Osteocyte (in vitro differentiated cells): ENCODE data around the gene CYB561D2. TPM values are rescaled to one million over a fixed set of nuclear protein-coding genes. Genes with fewer than 3 reads are reported as not detected.

ENCODE experiments used
- DNase-seq: peaks from one replicate; pipeline ENCODE4 v3.0.0; 2021; ENCODE audit warnings: mixed read lengths; ENCODE audit not compliant: unreplicated experiment; ENCODE audit errors: extremely low spot score
- H3K27ac Mint-ChIP-seq: one replicate; pipeline ENCODE4 v1.8.0; 2021; ENCODE audit warnings: mild to moderate bottlenecking, mixed read lengths; ENCODE audit not compliant: unreplicated experiment
- H3K27me3 Mint-ChIP-seq: one replicate; pipeline ENCODE4 v1.8.0; 2021; ENCODE audit warnings: mixed read lengths; ENCODE audit not compliant: unreplicated experiment
- H3K36me3 Mint-ChIP-seq: one replicate; pipeline ENCODE4 v1.8.0; 2021; ENCODE audit warnings: mixed read lengths; ENCODE audit not compliant: unreplicated experiment
- H3K4me1 Mint-ChIP-seq: one replicate; pipeline ENCODE4 v1.8.0; 2021; ENCODE audit warnings: mixed read lengths; ENCODE audit not compliant: unreplicated experiment
- H3K4me3 Mint-ChIP-seq: one replicate; pipeline ENCODE4 v1.8.0; 2021; ENCODE audit warnings: mild to moderate bottlenecking, moderate library complexity, mixed read lengths; ENCODE audit not compliant: unreplicated experiment
- H3K9me3 Mint-ChIP-seq: one replicate; pipeline ENCODE4 v1.8.0; 2021; ENCODE audit warnings: mixed read lengths; ENCODE audit not compliant: unreplicated experiment
- CTCF ChIP-seq: fragments of 200-600 bp; sonication (generic); IDR thresholded peaks from 2 replicates; pipeline ENCODE4 v1.5.0; 2021; ENCODE audit warnings: antibody characterized with exemption, mild to moderate bottlenecking, moderate library complexity
- total RNA-seq: library from RNA; stranded (reverse); gene quantifications from 2 replicates; pipeline ENCODE4 v1.2.1, GENCODE V29; 2021

The CYB561D2 gene
- total RNA-seq, 1 donor from 2014 or later: 17.2 TPM

- Mint-ChIP-seq H3K4me3 (no peak overlapping the region), H3K27ac (no peak overlapping the region), H3K27me3 (peaks cover 9% of the 10 kb centered on the region), H3K9me3 (no peaks in the 10 kb centered on the region), H3K4me1 (peaks cover 4% of the 10 kb centered on the region), H3K36me3 (no peaks in the 10 kb centered on the region)
- no peak for DNase-seq
- no peak for TF ChIP-seq CTCF
These were observed 29.9 kb downstream of the CYB561D2 start for GRCh38 chr3:50380405-50381085.

GRCh38 chr3:50381383-50381782, 30.7 kb downstream of the CYB561D2 start:
- TF ChIP-seq CTCF: no peak
- Mint-ChIP-seq H3K9me3 (no peaks in the 10 kb centered on the region), H3K4me3 (no peak overlapping the region), H3K27ac (no peak overlapping the region), H3K36me3 (no peaks in the 10 kb centered on the region), H3K4me1 (peaks cover 4% of the 10 kb centered on the region), H3K27me3 (peaks cover 9% of the 10 kb centered on the region)
- no peak for DNase-seq

GRCh38 chr3:50382722-50383121, 32.1 kb downstream of the CYB561D2 start:
- no peak for TF ChIP-seq CTCF
- Mint-ChIP-seq H3K36me3 (no peaks in the 10 kb centered on the region), H3K4me3 (no peak overlapping the region), H3K9me3 (no peaks in the 10 kb centered on the region), H3K27me3 (peaks cover 9% of the 10 kb centered on the region), H3K27ac (no peak overlapping the region), H3K4me1 (peaks cover 4% of the 10 kb centered on the region)
- no peak for DNase-seq

- H3K27ac Mint-ChIP-seq: no peak overlapping the region
- H3K27me3 Mint-ChIP-seq: peaks cover 9% of the 10 kb centered on the region
- no peak for TF ChIP-seq CTCF
- H3K36me3 Mint-ChIP-seq: no peaks in the 10 kb centered on the region
- no peak overlapping the region for H3K4me3 Mint-ChIP-seq
- peaks cover 4% of the 10 kb centered on the region for H3K4me1 Mint-ChIP-seq
- no peaks in the 10 kb centered on the region for H3K9me3 Mint-ChIP-seq
- no peak for DNase-seq
These were observed 33.1 kb downstream of the CYB561D2 start for GRCh38 chr3:50383750-50384149.

GRCh38 chr3:50385754-50386153, 35.1 kb downstream of the CYB561D2 start:
- DNase-seq: no peak
- Mint-ChIP-seq H3K9me3 (no peaks in the 10 kb centered on the region), H3K4me1 (peaks cover 4% of the 10 kb centered on the region), H3K36me3 (no peaks in the 10 kb centered on the region), H3K27ac (no peak overlapping the region), H3K4me3 (no peak overlapping the region), H3K27me3 (peaks cover 9% of the 10 kb centered on the region)
- TF ChIP-seq CTCF: no peak
